Smooth muscle cell (in vitro differentiated cells): ENCODE data around the gene IL18BP. TPM values are rescaled to one million over a fixed set of nuclear protein-coding genes. Genes with fewer than 3 reads are reported as not detected.
A peak's percentile ranks its signal among the peaks of the same experiment; 100 is the strongest.

Experiments used
- DNase-seq: peaks from one replicate; lab custom pipeline; 2025; ENCODE audit not compliant: unreplicated experiment; lab: John Stamatoyannopoulos, UW
- H2AFZ ChIP-seq: fragments of 200-600 bp; sonication (generic); 2 replicates; pipeline ENCODE4 v1.6.0; 2016; ENCODE audit warnings: antibody characterized with exemption, low read depth, mild to moderate bottlenecking
- H3F3A ChIP-seq: fragments of 200-600 bp; sonication (generic); 2 replicates; pipeline ENCODE4 v1.6.0; 2017; ENCODE audit warnings: antibody characterized with exemption, low read depth
- H3K27ac ChIP-seq: fragments of 200-600 bp; sonication (generic); 2 replicates; pipeline ENCODE4 v1.5.1; 2016; ENCODE audit warnings: low read depth, mild to moderate bottlenecking
- H3K27me3 ChIP-seq: fragments of 200-600 bp; sonication (generic); 2 replicates; pipeline ENCODE4 v1.6.1; 2016; ENCODE audit warnings: low read depth, mild to moderate bottlenecking
- H3K36me3 ChIP-seq: fragments of 200-600 bp; sonication (generic); 2 replicates; pipeline ENCODE4 v1.5.1; 2016; ENCODE audit warnings: low read depth
- H3K4me1 ChIP-seq: fragments of 200-600 bp; sonication (generic); 2 replicates; pipeline ENCODE4 v1.5.1; 2016; ENCODE audit warnings: low read depth
- H3K4me2 ChIP-seq: fragments of 200-600 bp; sonication (generic); 2 replicates; pipeline ENCODE4 v1.6.0; 2016; ENCODE audit warnings: mild to moderate bottlenecking
- H3K4me3 ChIP-seq: fragments of 200-600 bp; sonication (generic); 2 replicates; pipeline ENCODE4 v1.5.1; 2016; ENCODE audit warnings: mild to moderate bottlenecking
- H3K79me2 ChIP-seq: fragments of 200-600 bp; sonication (generic); 2 replicates; pipeline ENCODE4 v1.6.0; 2016; ENCODE audit warnings: low read depth, mild to moderate bottlenecking
- H3K9ac ChIP-seq: fragments of 200-600 bp; sonication (generic); 2 replicates; pipeline ENCODE4 v1.6.0; 2016; ENCODE audit warnings: low read depth
- H3K9me3 ChIP-seq: fragments of 200-600 bp; sonication (generic); replicated peaks from 2 replicates; pipeline ENCODE4 v1.5.1; 2016; ENCODE audit warnings: low read depth
- H4K20me1 ChIP-seq: fragments of 200-600 bp; sonication (generic); 2 replicates; pipeline ENCODE4 v1.6.0; 2016; ENCODE audit warnings: low read depth
- WGBS: methylation state at CpG from one replicate; pipeline ENCODE4 v1.1.7; 2016; ENCODE audit warnings: low lambda C conversion rate; 5-methylcytosine and 5-hydroxymethylcytosine counted together
- polyA plus RNA-seq: library from polyadenylated mRNA; unstranded; fragments of >200 nt; fragmentation: Nextera tagmentation; extraction: Ambion mirVana; gene quantifications from 2 replicates; pipeline ENCODE4 v1.2.1, GENCODE V29; 2016
- total RNA-seq: library from RNA; depleted of rRNA; stranded (reverse); fragments of >200 nt; gene quantifications from 2 replicates; pipeline ENCODE4 v1.2.3, GENCODE V29; 2014
- TF ChIP-seq, protein P1 (sequence below): fragments of 200-600 bp; sonication (generic); IDR thresholded peaks from 2 replicates; pipeline ENCODE4 v1.5.1; 2017; ENCODE audit warnings: borderline replicate concordance, mild to moderate bottlenecking, antibody characterized with exemption; ENCODE audit not compliant: insufficient read depth, poor library complexity, severe bottlenecking

IL18BP gene
- total and polyA plus RNA-seq, 2 experiments from 2014 or later = 0.55 to 4.5 TPM

DNA sequence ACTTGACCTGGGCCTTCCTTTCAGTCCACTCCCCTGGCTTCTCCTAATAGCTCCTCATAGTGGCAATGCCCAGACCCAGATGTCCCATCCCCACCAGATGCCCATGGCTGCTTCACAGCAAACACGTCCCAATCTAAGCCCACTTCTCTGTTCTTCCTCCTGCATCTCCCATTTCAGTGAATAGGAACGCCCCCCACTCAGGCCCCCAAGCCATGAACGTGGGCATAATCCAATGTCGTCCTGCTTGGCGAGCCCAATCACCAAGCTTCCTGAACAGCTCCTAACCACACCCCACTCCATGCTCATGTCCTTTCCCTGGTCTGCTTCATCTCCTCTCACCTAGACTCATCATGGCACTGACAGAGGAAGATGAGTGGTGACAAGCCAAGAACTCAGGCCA, 8.9 kb downstream of the IL18BP start:
- no peak overlapping the region for H3K4me2 ChIP-seq
- peaks cover 9% of the 10 kb centered on the region for H3K36me3 ChIP-seq
- 92% methylated on average over 5 of the region's 5 CpGs for WGBS

DNA sequence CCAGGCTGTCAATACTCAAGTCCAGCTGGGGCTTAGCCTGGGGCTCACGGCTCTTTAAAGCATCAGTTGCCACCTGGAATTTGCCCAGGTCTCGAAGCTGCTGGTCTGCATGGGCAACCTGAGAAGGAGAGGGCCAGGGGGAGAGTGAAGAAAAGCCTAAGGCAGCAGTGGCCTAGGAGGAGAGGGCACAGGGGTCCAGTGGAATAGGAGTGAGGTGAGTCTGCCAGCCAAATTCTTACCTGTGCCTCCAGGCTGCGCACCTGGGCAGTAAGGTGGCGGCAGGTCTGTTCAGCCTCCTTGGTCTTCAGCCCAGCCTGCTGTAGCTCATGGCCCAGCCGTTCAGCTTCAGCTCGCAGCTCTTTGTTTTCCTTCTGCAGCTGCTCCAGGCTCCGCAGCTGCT, 10.0 kb downstream of the IL18BP start:
- no peak for DNase-seq
- WGBS = 94% methylated on average over 7 of the region's 7 CpGs
- peaks cover 9% of the 10 kb centered on the region for H3K36me3 ChIP-seq
- no peaks in the 10 kb centered on the region for H3K27me3 ChIP-seq
- TF ChIP-seq, protein P1, sequence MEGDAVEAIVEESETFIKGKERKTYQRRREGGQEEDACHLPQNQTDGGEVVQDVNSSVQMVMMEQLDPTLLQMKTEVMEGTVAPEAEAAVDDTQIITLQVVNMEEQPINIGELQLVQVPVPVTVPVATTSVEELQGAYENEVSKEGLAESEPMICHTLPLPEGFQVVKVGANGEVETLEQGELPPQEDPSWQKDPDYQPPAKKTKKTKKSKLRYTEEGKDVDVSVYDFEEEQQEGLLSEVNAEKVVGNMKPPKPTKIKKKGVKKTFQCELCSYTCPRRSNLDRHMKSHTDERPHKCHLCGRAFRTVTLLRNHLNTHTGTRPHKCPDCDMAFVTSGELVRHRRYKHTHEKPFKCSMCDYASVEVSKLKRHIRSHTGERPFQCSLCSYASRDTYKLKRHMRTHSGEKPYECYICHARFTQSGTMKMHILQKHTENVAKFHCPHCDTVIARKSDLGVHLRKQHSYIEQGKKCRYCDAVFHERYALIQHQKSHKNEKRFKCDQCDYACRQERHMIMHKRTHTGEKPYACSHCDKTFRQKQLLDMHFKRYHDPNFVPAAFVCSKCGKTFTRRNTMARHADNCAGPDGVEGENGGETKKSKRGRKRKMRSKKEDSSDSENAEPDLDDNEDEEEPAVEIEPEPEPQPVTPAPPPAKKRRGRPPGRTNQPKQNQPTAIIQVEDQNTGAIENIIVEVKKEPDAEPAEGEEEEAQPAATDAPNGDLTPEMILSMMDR = no peak
- peaks cover 6% of the 10 kb centered on the region for H3K79me2 ChIP-seq
- H3K4me2 ChIP-seq = no peak overlapping the region
- H3F3A ChIP-seq = peaks cover 34% of the 10 kb centered on the region
- H4K20me1 ChIP-seq = peaks cover 78% of the 10 kb centered on the region
- no peaks in the 10 kb centered on the region for H3K9me3 ChIP-seq
- H3K9ac ChIP-seq = no peak overlapping the region
- no peaks in the 10 kb centered on the region for H3K4me1 ChIP-seq
- no peak overlapping the region for H3K4me3 ChIP-seq
- H3K27ac ChIP-seq = peak overlapping the region; percentile 19
- no peak overlapping the region for H2AFZ ChIP-seq

More for the DNA sequence above, 8.9 kb downstream of the IL18BP start:
- DNase-seq = no peak
- H3K9ac ChIP-seq = no peak overlapping the region
- no peak overlapping the region for H2AFZ ChIP-seq
- H3K27me3 ChIP-seq = no peaks in the 10 kb centered on the region
- peaks cover 81% of the 10 kb centered on the region for H4K20me1 ChIP-seq
- H3K4me1 ChIP-seq = no peaks in the 10 kb centered on the region
- H3K4me3 ChIP-seq = no peak overlapping the region
- peaks cover 6% of the 10 kb centered on the region for H3K79me2 ChIP-seq
- peaks cover 40% of the 10 kb centered on the region for H3F3A ChIP-seq
- H3K9me3 ChIP-seq = no peaks in the 10 kb centered on the region
- TF ChIP-seq, protein P1 = no peak
- H3K27ac ChIP-seq = no peak overlapping the region

- Histone ChIP-seq H3F3A (peaks cover 31% of the 10 kb centered on the region), H3K4me3 (no peak overlapping the region), H3K9ac (no peak overlapping the region), H3K9me3 (no peaks in the 10 kb centered on the region), H3K4me1 (no peaks in the 10 kb centered on the region), H2AFZ (no peak overlapping the region), H4K20me1 (peaks cover 79% of the 10 kb centered on the region), H3K27me3 (no peaks in the 10 kb centered on the region), H3K27ac (no peak overlapping the region), H3K79me2 (peaks cover 6% of the 10 kb centered on the region), H3K36me3 (peaks cover 9% of the 10 kb centered on the region), H3K4me2 (no peak overlapping the region)
- TF ChIP-seq, protein P1 = no peak
- DNase-seq = no peak
- WGBS = 94% methylated on average over 5 of the region's 6 CpGs
These were observed 10.4 kb downstream of the IL18BP start for GRCh38 chr11:72009156-72009555.

- Histone ChIP-seq H3K9me3 (no peaks in the 10 kb centered on the region), H3F3A (peaks cover 20% of the 10 kb centered on the region), H3K27me3 (no peaks in the 10 kb centered on the region), H3K36me3 (peaks cover 9% of the 10 kb centered on the region), H3K79me2 (peaks cover 6% of the 10 kb centered on the region), H3K4me3 (no peak overlapping the region), H3K4me1 (no peaks in the 10 kb centered on the region), H2AFZ (no peak overlapping the region), H4K20me1 (peaks cover 65% of the 10 kb centered on the region), H3K4me2 (no peak overlapping the region), H3K27ac (no peak overlapping the region), H3K9ac (no peak overlapping the region)
- TF ChIP-seq, protein P1 = no peak
- 90% methylated on average over 10 of the region's 10 CpGs for WGBS
- DNase-seq = no peak
These were observed 12.0 kb downstream of the IL18BP start for GRCh38 chr11:72010529-72011233.
